IMR-90 (cell line): ENCODE measurements around the gene PDRG1. TPM values are rescaled to one million over a fixed set of nuclear protein-coding genes. Genes with fewer than 3 reads are reported as not detected.

ENCODE experiments used
- ATAC-seq: fragments of 200-7000 bp; cut with Tn5 transposase; 2 replicates; pipeline ENCODE4 v1.9.1; 2020; ENCODE audit warnings: low read depth, mild to moderate bottlenecking, moderate library complexity
- BruUV-seq: library from RNA; stranded (reverse); fragments of 400-500 nt; replicated peaks from 2 replicates; lab custom pipeline; 2021; lab: Mats Ljungman, UMichigan
- CTCF ChIA-PET: fragments of 300-600 bp; formaldehyde crosslinking; extraction: SDS; loops from one replicate; lab custom pipeline; 2021; ENCODE audit warnings: antibody characterized with exemption; lab: Yijun Ruan, JAX
- POLR2A ChIA-PET: fragments of 300-600 bp; sonication (Branson Sonifier 250); formaldehyde crosslinking; loops from one replicate; lab custom pipeline; 2022; ENCODE audit warnings: antibody characterized with exemption; ENCODE audit not compliant: unreplicated experiment; lab: Charles Lee
- DNase-seq: peaks from one replicate; pipeline ENCODE4 v3.0.0; 2013
- H2AFZ ChIP-seq: replicated peaks from 2 replicates; pipeline ENCODE3; 2013; ENCODE audit warnings: low read length, mild to moderate bottlenecking; ENCODE audit not compliant: poor library complexity
- H2AK5ac ChIP-seq: 2 replicates; pipeline ENCODE4 v1.6.1; 2013; ENCODE audit warnings: low read depth, low read length, inconsistent platforms
- H2AK9ac ChIP-seq: replicated peaks from 2 replicates; pipeline ENCODE3; 2013; ENCODE audit warnings: mild to moderate bottlenecking, low read depth, low read length, moderate library complexity; ENCODE audit not compliant: poor library complexity
- H2BK120ac ChIP-seq: 2 replicates; pipeline ENCODE4 v1.6.1; 2013; ENCODE audit warnings: low read depth, low read length, inconsistent platforms
- H2BK15ac ChIP-seq: 3 replicates; pipeline ENCODE4 v1.6.1; 2013; ENCODE audit warnings: low read depth, low read length, inconsistent platforms
- H2BK20ac ChIP-seq: 2 replicates; pipeline ENCODE4 v1.6.1; 2013; ENCODE audit warnings: low read depth, mild to moderate bottlenecking, inconsistent platforms, low read length, moderate library complexity
- H2BK5ac ChIP-seq: 2 replicates; pipeline ENCODE4 v1.6.1; 2013; ENCODE audit warnings: mild to moderate bottlenecking, low read depth, low read length, inconsistent platforms; ENCODE audit not compliant: poor library complexity, severe bottlenecking
- H3K14ac ChIP-seq: replicated peaks from 2 replicates; pipeline ENCODE4 v1.6.1; 2013; ENCODE audit warnings: low read depth, low read length, inconsistent platforms
- H3K18ac ChIP-seq: 2 replicates; pipeline ENCODE4 v1.6.1; 2013; ENCODE audit warnings: low read depth, low read length, control low read depth
- H3K23ac ChIP-seq: 2 replicates; pipeline ENCODE4 v1.6.1; 2013; ENCODE audit warnings: low read depth, low read length, inconsistent platforms
- H3K27ac ChIP-seq: 2 replicates; pipeline ENCODE4 v1.5.1; 2013; ENCODE audit warnings: mild to moderate bottlenecking, control low read depth, low read length; ENCODE audit not compliant: insufficient read depth
- H3K27me3 ChIP-seq: 2 replicates; pipeline ENCODE4 v1.6.1; 2013; ENCODE audit warnings: low read length; ENCODE audit not compliant: control insufficient read depth, insufficient read depth
- H3K36me3 ChIP-seq: 2 replicates; pipeline ENCODE4 v1.6.1; 2013; ENCODE audit warnings: low read length, mixed read lengths; ENCODE audit not compliant: control insufficient read depth, insufficient read depth
- H3K4ac ChIP-seq: 2 replicates; pipeline ENCODE4 v1.6.1; 2013; ENCODE audit warnings: low read depth, low read length, inconsistent platforms
- H3K4me1 ChIP-seq: 2 replicates; pipeline ENCODE4 v1.6.1; 2013; ENCODE audit warnings: low read length, mixed read lengths; ENCODE audit not compliant: control insufficient read depth, insufficient read depth
- H3K4me2 ChIP-seq: 2 replicates; pipeline ENCODE4 v1.6.1; 2013; ENCODE audit warnings: low read depth, mild to moderate bottlenecking, control low read depth, low read length, moderate library complexity
- H3K4me3 ChIP-seq: 2 replicates; pipeline ENCODE4 v1.5.1; 2013; ENCODE audit warnings: low read depth, mild to moderate bottlenecking, control low read depth, low read length, moderate library complexity; ENCODE audit not compliant: insufficient read depth
- H3K56ac ChIP-seq: 2 replicates; pipeline ENCODE4 v1.6.1; 2013; ENCODE audit warnings: low read length, inconsistent platforms; ENCODE audit not compliant: insufficient read depth; ENCODE audit errors: extremely low read depth
- H3K79me1 ChIP-seq, 2 experiments: 2 replicates each; pipeline ENCODE4 v1.6.1; 2013; ENCODE audit warnings: low read length in 2 of 2, inconsistent platforms in 1 of 2, low read depth in 1 of 2
- H3K9ac ChIP-seq: 2 replicates; pipeline ENCODE4 v1.6.1; 2013; ENCODE audit warnings: low read depth, low read length, control low read depth
- H3K9me1 ChIP-seq: 2 replicates; pipeline ENCODE4 v1.6.1; 2013; ENCODE audit warnings: low read length, inconsistent platforms; ENCODE audit not compliant: insufficient read depth
- H3K9me3 ChIP-seq: 2 replicates; pipeline ENCODE4 v1.6.1; 2013; ENCODE audit warnings: low read length; ENCODE audit not compliant: control insufficient read depth, insufficient read depth
- H4K20me1 ChIP-seq: 2 replicates; pipeline ENCODE4 v1.6.1; 2013; ENCODE audit warnings: low read length, inconsistent platforms; ENCODE audit not compliant: insufficient read depth
- H4K5ac ChIP-seq: 2 replicates; pipeline ENCODE4 v1.6.1; 2013; ENCODE audit warnings: mild to moderate bottlenecking, low read depth, low read length, control low read depth
- H4K8ac ChIP-seq, 2 experiments: 2 replicates each; pipeline ENCODE4 v1.6.1; 2013; ENCODE audit warnings: low read depth in 2 of 2, low read length in 2 of 2, control low read depth in 1 of 2, inconsistent platforms in 1 of 2
- H4K91ac ChIP-seq: 2 replicates; pipeline ENCODE4 v1.6.1; 2013; ENCODE audit warnings: low read depth, low read length, inconsistent platforms; ENCODE audit not compliant: insufficient read depth
- MXI1 ChIP-seq: IDR thresholded peaks from 2 replicates; pipeline ENCODE4 v1.6.1; 2012; ENCODE audit warnings: low read depth, mild to moderate bottlenecking, low read length, moderate library complexity, borderline replicate concordance
- NFE2L2 ChIP-seq: fragments of 150-350 bp; IDR thresholded peaks from 2 replicates; pipeline ENCODE4 v1.6.1; 2016; ENCODE audit warnings: low read depth, mild to moderate bottlenecking, low read length
- POLR2A ChIP-seq: IDR thresholded peaks from 2 replicates; pipeline ENCODE4 v1.6.1; 2012; ENCODE audit warnings: mild to moderate bottlenecking, low read depth, low read length
- RCOR1 ChIP-seq: IDR thresholded peaks from 2 replicates; pipeline ENCODE4 v1.6.1; 2012; ENCODE audit warnings: mild to moderate bottlenecking, low read length, improper control_type of control experiment; ENCODE audit not compliant: insufficient replicate concordance
- SMC3 ChIP-seq: fragments of 150-350 bp; IDR thresholded peaks from 2 replicates; pipeline ENCODE4 v1.6.1; 2016; ENCODE audit warnings: low read depth, mild to moderate bottlenecking, antibody characterized with exemption, low read length, moderate library complexity
- WGBS, 2 experiments: methylation state at CpG; one replicate each; pipeline versions ENCODE4 v1.1.5 to v1.1.7; 2013; ENCODE audit warnings: missing lambda C conversion rate in 2 of 2; ENCODE audit not compliant: insufficient read length in 1 of 2; ENCODE audit errors: extremely low coverage in 2 of 2; 5-methylcytosine and 5-hydroxymethylcytosine counted together
- dilution Hi-C: fragments of 300-500 bp; cut with HindIII; formaldehyde crosslinking; loops from one replicate; pipeline ENCODE4 v1.14.3; 2018; ENCODE audit warnings: low sequenced_read_pairs; ENCODE audit not compliant: unreplicated experiment
- in situ Hi-C: fragments of 300-500 bp; cut with MboI; formaldehyde crosslinking; loops from 3 replicates; pipeline ENCODE4 v1.14.3; 2019; ENCODE audit warnings: low sequenced_read_pairs, inconsistent platforms, mixed read lengths
- intact Hi-C: fragments of 100-400 bp; cut with micrococcal nuclease; formaldehyde crosslinking; loops from 2 replicates; pipeline ENCODE4 v1.10.0; 2022
- polyA plus RNA-seq, 3 experiments: library from polyadenylated mRNA; depleted of rRNA; stranded (reverse); fragments of >200 nt; gene quantifications; 2 replicates each; pipeline ENCODE4 v1.2.3, GENCODE V29; 2012; ENCODE audit warnings: low replicate concordance in 1 of 3
- total RNA-seq: library from RNA; depleted of rRNA; stranded (reverse); fragments of >200 nt; gene quantifications from 2 replicates; pipeline ENCODE4 v1.2.3, GENCODE V29; 2012

The PDRG1 gene
- total and polyA plus RNA-seq, 2 of the 4 experiments (the other 2 are of a cell fraction), result 5.0 to 15.7 TPM

GRCh38 chr20:31953556-31954148 is 1.8 kb upstream of the PDRG1 start:
- in situ Hi-C loops (loop anchor here (10.0 kb wide), 2 partner anchors 99 to 129 kb away; no protein-coding TSS in a partner anchor), intact Hi-C loops (loop anchor here (2.0 kb wide), 1 partner anchor 101 kb away; no protein-coding TSS in a partner anchor), dilution Hi-C loops (no loop called here)
- POLR2A ChIA-PET, result no interaction called here
- H2AK9ac ChIP-seq, result no peak overlapping the region
- no peak overlapping the region for H3K4me2 ChIP-seq
- H2BK120ac ChIP-seq, result no peak overlapping the region
- H3K4ac ChIP-seq, result no peak overlapping the region
- H3K79me1 ChIP-seq, result peaks cover 16 to 24% of the 10 kb centered on the region in 2 experiments
- WGBS, 2 experiments, result no CpG with 5 or more reads among the region's 6 CpGs
- H2BK5ac ChIP-seq, result no peak overlapping the region
- H2BK20ac ChIP-seq, result no peak overlapping the region
- no peak overlapping the region for H3K27ac ChIP-seq
- no peak overlapping the region for H4K91ac ChIP-seq
- H3K4me3 ChIP-seq, result no peak overlapping the region
- no TSS peak for BruUV-seq
- no peak overlapping the region for H3K18ac ChIP-seq
- H4K8ac ChIP-seq, result no peak overlapping the region
- DNase-seq (no peak), ATAC-seq (no peak)
- H2AK5ac ChIP-seq, result no peak overlapping the region
- TF ChIP-seq RCOR1 (no peak), NFE2L2 (no peak), POLR2A (no peak), SMC3 (no peak), MXI1 (no peak)
- H3K9me1 ChIP-seq, result no peaks in the 10 kb centered on the region
- no peak overlapping the region for H3K14ac ChIP-seq
- H2AFZ ChIP-seq, result no peak overlapping the region
- no peak overlapping the region for H2BK15ac ChIP-seq
- no peak overlapping the region for H3K23ac ChIP-seq
- H3K27me3 ChIP-seq, result peaks cover 12% of the 10 kb centered on the region
- H3K9me3 ChIP-seq, result no peaks in the 10 kb centered on the region
- peaks cover 5% of the 10 kb centered on the region; the same call in 1 of the 2 replicates for H3K36me3 ChIP-seq
- H3K9ac ChIP-seq, result no peak overlapping the region
- no peak overlapping the region for H3K56ac ChIP-seq
- CTCF ChIA-PET, result interaction anchor here (1.2 kb wide), 1 partner anchor 98 kb away, joined by 3 read pairs; no protein-coding TSS in a partner anchor
- H3K4me1 ChIP-seq, result peaks cover 6% of the 10 kb centered on the region
- no peaks in the 10 kb centered on the region; the same call in 1 of the 2 replicates for H4K20me1 ChIP-seq
- no peak overlapping the region for H4K5ac ChIP-seq
